Measurements from ENCODE around the gene HSD17B14.
"Not testable (repeated sequence)": the region's sequence is repeated elsewhere in the genome, so short reads cannot be mapped to it uniquely, and the experiment has no call there.

Gene HSD17B14

GRCh38 chr19:48795055-48795684 lies 41.1 kb downstream of the HSD17B14 start:
- DNase-seq (ENCODE audit: low read depth in 1 of 2, low spot score in 1 of 2): peak; percentile 78 to 94
- H3K4me3 ChIP-seq (replicated peaks; ENCODE audit: insufficient read depth, low read length): peak overlapping the region; percentile 62
- no peaks in the 10 kb centered on the region for H3K27me3 ChIP-seq (ENCODE audit: insufficient read depth, poor library complexity, severe bottlenecking)
- H3K27ac ChIP-seq (replicated peaks): no peak overlapping the region
- no peak for TF ChIP-seq SPI1 (IDR thresholded peaks at IDR 0.05; ENCODE audit: borderline replicate concordance, low read depth)
- no peak for TF ChIP-seq REST (IDR thresholded peaks at IDR 0.05; ENCODE audit: insufficient replicate concordance, low read depth)
- TF ChIP-seq CTCF (IDR thresholded peaks at IDR 0.05; ENCODE audit: insufficient read depth, low read length): peak; percentile 43
- peak; percentile 73 for TF ChIP-seq POLR2AphosphoS5 (IDR thresholded peaks at IDR 0.05; ENCODE audit: low read depth)
- TF ChIP-seq GABPA (IDR thresholded peaks at IDR 0.05; ENCODE audit: low read depth): peak; percentile 53

- Histone ChIP-seq H3K4me3 (replicated peaks; ENCODE audit: insufficient read depth, low read length) (no peak overlapping the region), H3K27me3 (ENCODE audit: insufficient read depth, poor library complexity, severe bottlenecking) (no peaks in the 10 kb centered on the region), H3K27ac (replicated peaks) (no peak overlapping the region)
- DNase-seq (ENCODE audit: low read depth in 1 of 2, low spot score in 1 of 2): no peak
- TF ChIP-seq POLR2AphosphoS5 (IDR thresholded peaks at IDR 0.05; ENCODE audit: low read depth) (no peak), SPI1 (IDR thresholded peaks at IDR 0.05; ENCODE audit: borderline replicate concordance, low read depth) (no peak), GABPA (IDR thresholded peaks at IDR 0.05; ENCODE audit: low read depth) (no peak), CTCF (IDR thresholded peaks at IDR 0.05; ENCODE audit: insufficient read depth, low read length) (no peak)
Observed at GRCh38 chr19:48794291-48794690, 42.0 kb downstream of the HSD17B14 start.

GRCh38 chr19:48793271-48793670 lies 43.0 kb downstream of the HSD17B14 start:
- no peak for DNase-seq (ENCODE audit: low read depth in 1 of 2, low spot score in 1 of 2)

GRCh38 chr19:48787331-48787730 lies 49.0 kb downstream of the HSD17B14 start:
- not testable (repeated sequence) for H3K27ac ChIP-seq (replicated peaks); H3K27me3 ChIP-seq (ENCODE audit: insufficient read depth, poor library complexity, severe bottlenecking); DNase-seq (ENCODE audit: low read depth in 1 of 2, low spot score in 1 of 2); H3K4me3 ChIP-seq (replicated peaks; ENCODE audit: insufficient read depth, low read length)

More at GRCh38 chr19:48793271-48793670, 43.0 kb downstream of the HSD17B14 start:
- Histone ChIP-seq H3K27me3 (ENCODE audit: insufficient read depth, poor library complexity, severe bottlenecking) (no peaks in the 10 kb centered on the region), H3K27ac (replicated peaks) (no peak overlapping the region), H3K4me3 (replicated peaks; ENCODE audit: insufficient read depth, low read length) (no peak overlapping the region)
- TF ChIP-seq SPI1 (IDR thresholded peaks at IDR 0.05; ENCODE audit: borderline replicate concordance, low read depth) (no peak), REST (IDR thresholded peaks at IDR 0.05; ENCODE audit: insufficient replicate concordance, low read depth) (no peak), CTCF (IDR thresholded peaks at IDR 0.05; ENCODE audit: insufficient read depth, low read length) (no peak), GABPA (IDR thresholded peaks at IDR 0.05; ENCODE audit: low read depth) (no peak), POLR2AphosphoS5 (IDR thresholded peaks at IDR 0.05; ENCODE audit: low read depth) (no peak)

GRCh38 chr19:48786422-48786821 lies 49.9 kb downstream of the HSD17B14 start:
- H3K4me3 ChIP-seq (replicated peaks; ENCODE audit: insufficient read depth, low read length); DNase-seq (ENCODE audit: low read depth in 1 of 2, low spot score in 1 of 2); H3K27ac ChIP-seq (replicated peaks); H3K27me3 ChIP-seq (ENCODE audit: insufficient read depth, poor library complexity, severe bottlenecking): not testable (repeated sequence)

Measured in HL-60 (cell line).